GOT3 (cell line): ENCODE data around the gene PTMA.
A peak's percentile ranks its signal among the peaks of the same experiment; 100 is the strongest.

Experiments
- DNase-seq: peaks from one replicate; lab custom pipeline; 2025; ENCODE audit warnings: mixed read lengths; lab: John Stamatoyannopoulos, UW

Gene PTMA

DNA sequence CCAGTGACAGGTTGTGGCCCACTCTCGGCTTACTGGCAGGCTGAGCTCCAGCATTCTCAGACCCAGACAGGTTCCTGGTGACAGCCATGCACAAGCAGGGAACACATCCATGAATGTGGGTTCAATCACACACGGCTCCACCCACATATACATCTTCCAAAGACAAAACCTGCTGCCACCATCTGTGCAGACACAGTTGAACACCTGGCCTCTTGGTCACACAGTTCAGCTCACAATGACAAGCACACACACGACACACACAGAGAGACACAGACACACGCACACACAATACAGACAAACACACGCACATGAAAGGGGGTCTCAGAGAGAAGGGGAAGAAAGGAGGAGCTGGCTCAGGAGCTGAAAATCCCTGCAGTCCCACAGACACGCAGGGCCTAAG is 32.1 kb upstream of the PTMA start:
- no peak for DNase-seq

GRCh38 chr2:231677632-231678104 is 30.7 kb upstream of the PTMA start:
- peak; percentile 44 for DNase-seq

DNA sequence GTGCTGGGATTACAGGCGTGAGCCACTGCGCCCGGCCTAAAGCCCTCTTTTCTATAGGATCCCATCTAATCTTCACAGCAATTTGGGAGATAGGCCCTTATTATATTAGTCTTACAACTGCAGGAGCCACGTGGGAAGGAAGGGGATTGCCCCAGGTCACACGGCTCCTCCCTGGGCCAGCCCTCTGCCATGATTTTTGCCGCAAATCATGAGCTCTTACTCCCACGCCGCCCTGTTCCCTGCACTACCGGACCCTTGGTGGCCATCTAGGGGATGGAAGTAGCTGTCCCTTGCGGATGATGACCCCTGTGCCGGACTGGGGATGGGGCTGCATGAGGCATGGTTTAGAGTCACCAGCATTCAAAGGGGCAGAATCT is 28.4 kb upstream of the PTMA start:
- DNase-seq = no peak

- DNase-seq = no peak
Observed at GRCh38 chr2:231680285-231680991, 27.9 kb upstream of the PTMA start.

- DNase-seq = peak; percentile 35
Observed at GRCh38 chr2:231680992-231681852, 27.1 kb upstream of the PTMA start.

- no peak for DNase-seq
Observed at GRCh38 chr2:231682603-231683291, 25.6 kb upstream of the PTMA start.

DNA sequence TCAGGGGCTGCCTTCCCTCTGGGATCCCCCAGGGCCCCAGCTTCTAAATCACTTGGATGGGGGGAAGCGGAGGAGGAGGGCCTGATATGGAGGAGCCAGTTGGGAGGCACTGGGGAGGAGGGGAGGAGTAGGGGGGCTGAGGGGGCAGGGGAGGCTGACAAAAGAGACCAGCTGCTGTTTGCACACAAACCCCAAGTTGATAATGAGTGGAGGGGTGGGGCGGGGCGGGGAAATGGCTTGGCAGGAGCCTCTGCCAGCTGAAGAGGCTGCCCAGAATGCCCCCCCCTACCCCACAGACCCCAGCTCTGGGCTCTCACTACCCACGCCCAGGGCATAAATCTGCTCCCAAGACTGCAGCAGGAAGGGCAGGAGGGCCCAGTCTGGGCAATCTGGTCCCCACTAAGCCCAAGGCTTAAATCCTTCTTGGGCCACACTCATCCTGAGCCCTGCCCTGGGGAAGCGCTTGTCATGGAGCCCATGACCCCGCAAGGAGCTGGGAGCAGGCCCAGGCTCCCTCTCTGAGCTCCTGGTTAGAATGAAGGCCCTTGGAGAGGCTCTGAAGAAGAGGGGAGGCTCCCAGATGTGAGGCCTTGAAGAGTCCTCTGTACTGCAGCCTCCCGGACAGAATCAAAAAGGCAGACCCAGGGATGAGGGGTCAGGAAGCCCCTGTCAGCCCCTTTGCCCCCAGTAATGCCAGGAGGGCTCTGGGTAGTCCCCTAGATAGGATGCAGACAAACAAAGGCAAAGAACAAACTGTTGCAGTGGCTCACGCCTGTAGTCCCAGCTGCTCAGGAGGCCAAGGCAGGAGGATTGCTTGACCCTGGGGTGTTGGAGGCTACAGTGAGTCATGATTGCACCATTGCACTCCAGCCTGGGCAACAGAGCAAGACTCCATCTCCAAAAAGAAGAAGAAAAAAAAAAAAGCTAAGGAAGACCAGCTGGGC is 24.8 kb upstream of the PTMA start:
- DNase-seq = no peak

GRCh38 chr2:231684314-231685223 is 23.8 kb upstream of the PTMA start:
- no peak for DNase-seq

GRCh38 chr2:231685349-231686191 is 22.8 kb upstream of the PTMA start:
- DNase-seq = no peak

DNA sequence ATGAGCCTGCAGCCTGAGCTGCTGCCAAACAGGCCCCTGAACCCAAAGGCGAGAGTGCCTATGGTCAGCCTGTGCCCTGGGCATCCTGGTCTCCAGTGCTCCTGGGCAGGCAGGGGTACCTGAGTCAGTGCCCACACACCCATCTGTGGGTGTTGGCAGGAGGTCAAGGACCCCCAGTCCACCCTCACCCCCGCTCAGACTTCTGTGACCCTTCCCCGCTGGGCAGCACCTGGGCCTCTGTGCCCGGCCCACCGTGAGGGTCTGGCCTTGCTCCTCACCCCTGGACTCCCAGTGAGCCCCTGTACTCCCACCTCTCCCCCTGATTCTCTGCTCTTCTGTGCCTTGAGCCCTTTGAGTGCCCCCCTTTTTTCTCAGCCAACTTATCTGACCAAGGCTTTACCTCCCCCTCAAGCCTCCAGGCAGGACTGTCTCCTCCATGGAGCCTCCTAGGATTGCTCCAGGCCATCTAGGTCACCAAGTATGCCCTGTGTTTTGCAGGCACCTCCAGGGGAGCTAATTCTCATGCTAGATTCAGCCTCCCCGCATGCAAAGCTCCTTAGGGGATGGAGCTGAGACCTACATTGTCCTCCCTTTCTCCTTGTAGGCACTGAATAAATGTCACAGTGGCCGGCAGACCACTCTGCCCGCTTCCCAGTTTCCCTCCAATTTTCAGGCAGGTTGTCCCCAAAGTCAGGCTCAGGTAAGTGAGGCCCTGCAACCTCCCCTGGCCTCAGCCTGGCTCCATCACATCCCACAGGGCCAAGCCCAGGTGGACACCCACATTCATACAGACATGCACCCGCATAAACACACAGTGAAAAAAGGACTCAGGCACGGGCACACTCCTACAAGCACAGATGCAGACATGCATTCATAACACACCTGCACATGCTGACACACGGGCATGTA is 21.9 kb upstream of the PTMA start:
- no peak for DNase-seq

DNA sequence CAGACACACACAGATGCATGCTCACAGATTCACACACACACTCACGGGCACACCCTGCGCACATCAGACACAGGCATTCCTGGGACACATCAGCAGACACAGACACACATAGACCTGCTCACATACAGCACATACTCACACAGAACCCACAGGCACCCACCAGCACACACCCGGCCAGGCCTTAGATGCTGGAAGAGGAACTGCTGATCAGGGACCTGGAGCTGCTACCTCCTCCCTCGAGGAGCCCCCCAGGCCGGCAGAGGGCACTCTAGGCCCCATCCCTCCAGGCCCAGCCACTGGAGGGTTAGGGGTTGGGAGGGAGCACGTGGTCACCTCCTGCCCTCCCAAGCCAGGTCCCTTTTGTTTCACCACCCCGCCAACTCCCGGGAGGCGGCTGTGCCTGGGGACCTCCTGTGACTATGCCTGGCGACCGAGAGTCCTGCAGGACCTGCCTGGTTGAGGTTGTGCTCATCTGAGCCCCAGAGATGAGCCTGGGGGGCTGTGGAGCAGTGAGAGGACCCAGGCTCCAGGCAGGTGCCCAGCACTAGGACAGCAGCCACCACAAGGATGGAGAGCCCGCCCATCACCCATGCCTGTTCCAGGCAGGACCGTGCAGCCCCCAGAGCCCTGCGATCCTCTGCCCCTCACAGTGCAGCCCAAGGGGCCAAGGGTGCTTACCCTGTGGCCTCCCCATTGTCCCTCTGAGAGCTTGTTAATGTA is 21.0 kb upstream of the PTMA start:
- no peak for DNase-seq

- no peak for DNase-seq
Observed at GRCh38 chr2:231687961-231688360, 20.4 kb upstream of the PTMA start.

DNA sequence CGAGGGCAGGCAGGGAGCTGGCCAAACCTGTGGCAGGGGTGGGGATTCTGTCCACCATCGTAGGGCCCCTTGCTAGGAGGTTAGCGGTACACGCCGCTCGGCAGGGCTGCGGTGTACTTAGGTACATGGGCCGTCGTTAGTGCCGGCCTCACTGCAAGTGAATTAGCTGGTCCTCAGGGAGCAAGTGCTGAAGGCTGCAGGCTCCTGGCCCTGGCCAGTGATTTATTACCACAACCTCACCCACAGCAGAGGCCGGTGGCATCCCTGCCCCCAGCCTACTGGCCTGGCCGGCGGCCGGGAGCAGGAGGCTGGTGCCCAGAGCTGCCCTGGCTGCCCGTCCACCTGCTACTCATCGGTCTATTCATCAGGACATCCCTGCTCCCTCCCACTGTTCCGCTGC is 19.6 kb upstream of the PTMA start:
- no peak for DNase-seq

GRCh38 chr2:231689124-231689893 is 19.0 kb upstream of the PTMA start:
- no peak for DNase-seq

- no peak for DNase-seq
Observed at GRCh38 chr2:231691251-231691772, 17.0 kb upstream of the PTMA start.

DNA sequence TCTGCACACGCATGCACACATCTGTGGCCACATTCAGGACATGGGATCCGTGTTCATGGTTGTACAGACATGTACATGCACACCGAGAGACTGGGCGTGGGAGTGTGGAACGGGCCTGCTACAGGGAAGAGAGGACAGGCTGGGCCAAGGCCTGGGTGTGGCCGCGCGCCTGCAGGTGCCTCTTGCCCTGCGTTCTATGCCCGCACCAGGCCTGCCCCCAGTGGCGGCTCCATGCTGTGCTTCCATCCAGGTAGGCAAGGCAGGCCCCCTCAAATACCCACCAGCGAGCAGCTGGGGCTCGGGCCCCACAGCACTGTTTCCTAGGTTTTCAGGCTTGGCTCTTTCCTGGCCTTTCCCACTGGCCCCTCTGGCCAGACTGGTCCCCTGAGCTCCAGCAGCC is 15.5 kb upstream of the PTMA start:
- DNase-seq = no peak

GRCh38 chr2:231693956-231694355 is 14.4 kb upstream of the PTMA start:
- DNase-seq = no peak
